HepG2 (cell line): ENCODE results near the gene NYAP1. TPM values are rescaled to one million over a fixed set of nuclear protein-coding genes. Genes with fewer than 3 reads are reported as not detected.

Experiments
- CREB3 ChIP-seq: sonication (generic); formaldehyde crosslinking; IDR thresholded peaks from 2 replicates; pipeline ENCODE4 v1.5.0; 2020; ENCODE audit warnings: missing genetic modification reagents
- DMAP1 ChIP-seq: IDR thresholded peaks from 2 replicates; pipeline ENCODE4 v1.6.1; 2016
- HIC2 ChIP-seq: sonication (generic); formaldehyde crosslinking; IDR thresholded peaks from 2 replicates; pipeline ENCODE4 v1.9.0; 2022; ENCODE audit warnings: low read depth, missing genetic modification reagents
- ISL2 ChIP-seq: sonication (generic); formaldehyde crosslinking; IDR thresholded peaks from 2 replicates; pipeline ENCODE4 v1.5.0; 2020; ENCODE audit warnings: missing genetic modification reagents
- KDM2A ChIP-seq: sonication (generic); formaldehyde crosslinking; IDR thresholded peaks from 2 replicates; pipeline ENCODE4 v1.4.0; 2020; ENCODE audit warnings: low read depth, missing genetic modification reagents, borderline replicate concordance
- PHF8 ChIP-seq: sonication (generic); formaldehyde crosslinking; IDR thresholded peaks from 2 replicates; pipeline ENCODE4 v1.5.0; 2020; ENCODE audit warnings: missing genetic modification reagents
- SKI ChIP-seq: fragments of 450-650 bp; IDR thresholded peaks from one replicate; pipeline ENCODE4 v1.6.1; 2018; ENCODE audit warnings: mild to moderate bottlenecking; ENCODE audit not compliant: partially characterized antibody
- SP2 ChIP-seq: sonication (generic); formaldehyde crosslinking; IDR thresholded peaks from 2 replicates; pipeline ENCODE4 v1.5.1; 2020; ENCODE audit warnings: mild to moderate bottlenecking, missing genetic modification reagents
- ZBTB1 ChIP-seq: sonication (generic); formaldehyde crosslinking; IDR thresholded peaks from 2 replicates; pipeline ENCODE4 v1.4.0; 2020; ENCODE audit warnings: missing genetic modification reagents, borderline replicate concordance
- ZNF432 ChIP-seq: sonication (generic); formaldehyde crosslinking; IDR thresholded peaks from 2 replicates; pipeline ENCODE4 v1.5.0; 2020; ENCODE audit warnings: missing genetic modification reagents, mild to moderate bottlenecking, borderline replicate concordance
- ZNF547 ChIP-seq: sonication (generic); formaldehyde crosslinking; IDR thresholded peaks from 2 replicates; pipeline ENCODE4 v1.5.1; 2020; ENCODE audit warnings: mild to moderate bottlenecking, missing genetic modification reagents
- ZNF616 ChIP-seq: sonication (generic); formaldehyde crosslinking; IDR thresholded peaks from 2 replicates; pipeline ENCODE4 v1.5.0; 2020; ENCODE audit warnings: low read depth, mild to moderate bottlenecking, missing genetic modification reagents
- ZNF777 ChIP-seq: sonication (generic); formaldehyde crosslinking; IDR thresholded peaks from 2 replicates; pipeline ENCODE4 v1.4.0; 2020; ENCODE audit warnings: missing genetic modification reagents
- polyA plus RNA-seq, 8 experiments: library from polyadenylated mRNA; depleted of rRNA in 3 of 8; stranded (reverse) in 7 of 8; unstranded in 1 of 8; fragments of >200 nt; fragmentation: Illumina TruSeq in 4 of 8; extraction: Trizol in 4 of 8; gene quantifications; 2 replicates each; pipeline versions ENCODE4 v1.2.1 to v1.2.3, GENCODE V29; 2011 to 2016; ENCODE audit warnings: low read depth in 4 of 8, missing spikeins in 1 of 8, mixed read lengths in 1 of 8; ENCODE audit not compliant: insufficient read depth in 1 of 8
- total RNA-seq, 5 experiments: library from RNA; depleted of rRNA; stranded (reverse); fragments of >200 nt; fragmentation: Illumina TruSeq; extraction: Trizol; gene quantifications; 2 replicates each; pipeline ENCODE4 v1.2.3, GENCODE V29; 2016; ENCODE audit warnings: low read depth in 1 of 5
- TF ChIP-seq, protein P1 (sequence below): sonication (generic); formaldehyde crosslinking; IDR thresholded peaks from 2 replicates; pipeline ENCODE4 v1.5.1; 2020; ENCODE audit warnings: mild to moderate bottlenecking, missing genetic modification reagents, borderline replicate concordance
- TF ChIP-seq, protein P2 (sequence below): sonication (generic); formaldehyde crosslinking; IDR thresholded peaks from 2 replicates; pipeline ENCODE4 v1.5.0; 2020; ENCODE audit warnings: mild to moderate bottlenecking, missing genetic modification reagents, borderline replicate concordance

The NYAP1 gene
- total and polyA plus RNA-seq, 2 of the 13 experiments (the other 11 are each of a cell fraction or from before 2014, with no cell fraction given): 0.15 to 0.46 TPM

DNA sequence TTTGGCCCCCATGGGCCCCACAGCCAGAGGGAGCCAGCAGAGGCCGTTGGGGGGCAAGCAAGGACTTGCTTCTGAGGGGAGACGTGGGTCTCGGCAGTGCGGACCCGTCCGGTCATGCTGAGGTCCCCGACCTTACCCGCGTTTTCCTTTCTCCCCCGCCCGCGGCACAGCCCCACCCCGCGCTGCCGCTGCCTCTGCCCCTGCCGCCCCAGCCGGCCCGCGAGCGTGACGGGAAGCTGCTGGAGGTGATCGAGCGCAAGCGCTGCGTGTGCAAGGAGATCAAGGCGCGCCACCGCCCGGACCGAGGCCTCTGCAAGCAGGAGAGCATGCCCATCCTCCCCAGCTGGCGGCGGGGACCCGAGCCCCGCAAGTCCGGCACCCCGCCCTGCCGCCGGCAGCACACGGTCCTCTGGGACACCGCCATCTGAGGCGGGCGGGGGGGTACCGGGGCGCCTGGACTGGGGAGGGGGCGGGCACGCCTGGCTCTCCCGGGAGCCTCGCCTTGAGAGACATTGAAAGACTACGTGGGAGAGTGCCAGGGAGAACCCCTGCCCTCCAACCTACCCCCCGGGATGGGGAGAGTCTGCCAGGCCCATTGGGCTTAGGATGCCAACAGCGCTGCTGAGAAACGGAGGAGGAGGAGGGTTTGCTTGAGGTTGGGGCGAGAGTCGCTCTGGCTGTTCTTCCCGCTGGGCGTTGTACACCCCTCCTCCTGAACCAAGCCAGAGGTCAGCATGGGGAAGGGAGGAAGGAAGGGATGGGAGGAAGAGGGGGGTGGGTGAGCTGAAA is 9.9 kb downstream of the NYAP1 start (continued):
- TF ChIP-seq CREB3 (CRISPR knock-in tag) (no peak), ZNF547 (CRISPR knock-in tag) (no peak; the same call in 1 of the 2 replicates), ZNF777 (peak; percentile 55), ZBTB1 (CRISPR knock-in tag) (no peak), ZNF432 (CRISPR knock-in tag) (no peak), ISL2 (peak; percentile 43; the same call in 1 of the 2 replicates), SKI (no peak), PHF8 (CRISPR knock-in tag) (peak; percentile 68), KDM2A (CRISPR knock-in tag) (peak; percentile 85; the same call in 1 of the 2 replicates), SP2 (CRISPR knock-in tag) (no peak), ZNF616 (no peak), HIC2 (peak; percentile 16; the same call in 1 of the 2 replicates), DMAP1 (CRISPR knock-in tag) (peak; percentile 43; the same call in 1 of the 2 replicates)
- TF ChIP-seq, protein P1, sequence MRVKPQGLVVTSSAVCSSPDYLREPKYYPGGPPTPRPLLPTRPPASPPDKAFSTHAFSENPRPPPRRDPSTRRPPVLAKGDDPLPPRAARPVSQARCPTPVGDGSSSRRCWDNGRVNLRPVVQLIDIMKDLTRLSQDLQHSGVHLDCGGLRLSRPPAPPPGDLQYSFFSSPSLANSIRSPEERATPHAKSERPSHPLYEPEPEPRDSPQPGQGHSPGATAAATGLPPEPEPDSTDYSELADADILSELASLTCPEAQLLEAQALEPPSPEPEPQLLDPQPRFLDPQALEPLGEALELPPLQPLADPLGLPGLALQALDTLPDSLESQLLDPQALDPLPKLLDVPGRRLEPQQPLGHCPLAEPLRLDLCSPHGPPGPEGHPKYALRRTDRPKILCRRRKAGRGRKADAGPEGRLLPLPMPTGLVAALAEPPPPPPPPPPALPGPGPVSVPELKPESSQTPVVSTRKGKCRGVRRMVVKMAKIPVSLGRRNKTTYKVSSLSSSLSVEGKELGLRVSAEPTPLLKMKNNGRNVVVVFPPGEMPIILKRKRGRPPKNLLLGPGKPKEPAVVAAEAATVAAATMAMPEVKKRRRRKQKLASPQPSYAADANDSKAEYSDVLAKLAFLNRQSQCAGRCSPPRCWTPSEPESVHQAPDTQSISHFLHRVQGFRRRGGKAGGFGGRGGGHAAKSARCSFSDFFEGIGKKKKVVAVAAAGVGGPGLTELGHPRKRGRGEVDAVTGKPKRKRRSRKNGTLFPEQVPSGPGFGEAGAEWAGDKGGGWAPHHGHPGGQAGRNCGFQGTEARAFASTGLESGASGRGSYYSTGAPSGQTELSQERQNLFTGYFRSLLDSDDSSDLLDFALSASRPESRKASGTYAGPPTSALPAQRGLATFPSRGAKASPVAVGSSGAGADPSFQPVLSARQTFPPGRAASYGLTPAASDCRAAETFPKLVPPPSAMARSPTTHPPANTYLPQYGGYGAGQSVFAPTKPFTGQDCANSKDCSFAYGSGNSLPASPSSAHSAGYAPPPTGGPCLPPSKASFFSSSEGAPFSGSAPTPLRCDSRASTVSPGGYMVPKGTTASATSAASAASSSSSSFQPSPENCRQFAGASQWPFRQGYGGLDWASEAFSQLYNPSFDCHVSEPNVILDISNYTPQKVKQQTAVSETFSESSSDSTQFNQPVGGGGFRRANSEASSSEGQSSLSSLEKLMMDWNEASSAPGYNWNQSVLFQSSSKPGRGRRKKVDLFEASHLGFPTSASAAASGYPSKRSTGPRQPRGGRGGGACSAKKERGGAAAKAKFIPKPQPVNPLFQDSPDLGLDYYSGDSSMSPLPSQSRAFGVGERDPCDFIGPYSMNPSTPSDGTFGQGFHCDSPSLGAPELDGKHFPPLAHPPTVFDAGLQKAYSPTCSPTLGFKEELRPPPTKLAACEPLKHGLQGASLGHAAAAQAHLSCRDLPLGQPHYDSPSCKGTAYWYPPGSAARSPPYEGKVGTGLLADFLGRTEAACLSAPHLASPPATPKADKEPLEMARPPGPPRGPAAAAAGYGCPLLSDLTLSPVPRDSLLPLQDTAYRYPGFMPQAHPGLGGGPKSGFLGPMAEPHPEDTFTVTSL (CRISPR knock-in tag): no peak
- TF ChIP-seq, protein P2, sequence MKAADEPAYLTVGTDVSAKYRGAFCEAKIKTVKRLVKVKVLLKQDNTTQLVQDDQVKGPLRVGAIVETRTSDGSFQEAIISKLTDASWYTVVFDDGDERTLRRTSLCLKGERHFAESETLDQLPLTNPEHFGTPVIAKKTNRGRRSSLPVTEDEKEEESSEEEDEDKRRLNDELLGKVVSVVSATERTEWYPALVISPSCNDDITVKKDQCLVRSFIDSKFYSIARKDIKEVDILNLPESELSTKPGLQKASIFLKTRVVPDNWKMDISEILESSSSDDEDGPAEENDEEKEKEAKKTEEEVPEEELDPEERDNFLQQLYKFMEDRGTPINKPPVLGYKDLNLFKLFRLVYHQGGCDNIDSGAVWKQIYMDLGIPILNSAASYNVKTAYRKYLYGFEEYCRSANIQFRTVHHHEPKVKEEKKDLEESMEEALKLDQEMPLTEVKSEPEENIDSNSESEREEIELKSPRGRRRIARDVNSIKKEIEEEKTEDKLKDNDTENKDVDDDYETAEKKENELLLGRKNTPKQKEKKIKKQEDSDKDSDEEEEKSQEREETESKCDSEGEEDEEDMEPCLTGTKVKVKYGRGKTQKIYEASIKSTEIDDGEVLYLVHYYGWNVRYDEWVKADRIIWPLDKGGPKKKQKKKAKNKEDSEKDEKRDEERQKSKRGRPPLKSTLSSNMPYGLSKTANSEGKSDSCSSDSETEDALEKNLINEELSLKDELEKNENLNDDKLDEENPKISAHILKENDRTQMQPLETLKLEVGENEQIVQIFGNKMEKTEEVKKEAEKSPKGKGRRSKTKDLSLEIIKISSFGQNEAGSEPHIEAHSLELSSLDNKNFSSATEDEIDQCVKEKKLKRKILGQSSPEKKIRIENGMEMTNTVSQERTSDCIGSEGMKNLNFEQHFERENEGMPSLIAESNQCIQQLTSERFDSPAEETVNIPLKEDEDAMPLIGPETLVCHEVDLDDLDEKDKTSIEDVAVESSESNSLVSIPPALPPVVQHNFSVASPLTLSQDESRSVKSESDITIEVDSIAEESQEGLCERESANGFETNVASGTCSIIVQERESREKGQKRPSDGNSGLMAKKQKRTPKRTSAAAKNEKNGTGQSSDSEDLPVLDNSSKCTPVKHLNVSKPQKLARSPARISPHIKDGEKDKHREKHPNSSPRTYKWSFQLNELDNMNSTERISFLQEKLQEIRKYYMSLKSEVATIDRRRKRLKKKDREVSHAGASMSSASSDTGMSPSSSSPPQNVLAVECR (CRISPR knock-in tag): no peak
